KBM-7 (cell line): ENCODE measurements around the gene CUBN.

Source experiments
- DNase-seq: peaks from one replicate; pipeline ENCODE4 v3.0.0-alpha.2; 2015
- in situ Hi-C: fragments of 300-500 bp; cut with MboI; formaldehyde crosslinking; loops from 2 replicates; pipeline ENCODE4 v1.14.3; 2020; ENCODE audit warnings: low sequenced_read_pairs, low pct_unique_long_range_greater_than_20kb, mixed read lengths

The CUBN gene

DNA sequence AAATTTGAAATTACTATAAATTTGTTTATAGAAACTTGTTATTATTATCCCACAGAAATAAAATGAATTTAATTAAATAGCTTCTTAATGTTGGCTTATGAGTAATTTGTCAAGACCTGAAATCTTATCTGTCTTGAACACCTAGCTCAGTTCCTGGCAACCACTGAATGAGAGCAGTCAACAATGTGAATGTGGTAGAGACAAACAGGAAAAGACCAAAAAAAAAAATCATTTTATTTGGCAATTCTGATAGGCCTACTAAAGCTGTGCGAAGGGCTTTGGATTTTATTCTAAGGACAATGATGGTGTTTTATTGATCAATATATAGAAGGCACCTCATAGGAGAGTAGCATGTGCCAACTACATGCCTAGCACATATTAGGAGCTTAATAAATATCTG is 184.6 kb downstream of the CUBN start:
- no peak for DNase-seq
- in situ Hi-C loops = no loop called here

DNA sequence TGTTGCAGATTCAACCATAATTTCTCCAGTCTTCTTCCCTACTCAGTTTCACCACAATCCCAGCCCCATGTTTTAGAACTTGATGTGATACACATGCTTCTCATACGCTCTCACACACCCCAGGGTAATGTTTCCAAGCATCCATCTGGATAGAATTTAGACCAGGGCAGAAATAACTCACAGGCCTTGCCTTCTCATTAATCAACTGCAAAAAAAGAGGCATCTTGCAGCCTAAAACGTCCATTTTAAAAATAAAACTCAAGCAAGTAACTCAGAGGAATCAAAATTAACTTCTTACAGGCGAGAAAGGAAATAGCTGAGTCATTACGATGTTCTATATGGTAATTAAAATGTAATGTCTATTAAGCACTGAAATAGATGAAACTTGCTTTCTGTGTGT is 185.2 kb downstream of the CUBN start:
- DNase-seq = no peak
- in situ Hi-C loops = no loop called here

DNA sequence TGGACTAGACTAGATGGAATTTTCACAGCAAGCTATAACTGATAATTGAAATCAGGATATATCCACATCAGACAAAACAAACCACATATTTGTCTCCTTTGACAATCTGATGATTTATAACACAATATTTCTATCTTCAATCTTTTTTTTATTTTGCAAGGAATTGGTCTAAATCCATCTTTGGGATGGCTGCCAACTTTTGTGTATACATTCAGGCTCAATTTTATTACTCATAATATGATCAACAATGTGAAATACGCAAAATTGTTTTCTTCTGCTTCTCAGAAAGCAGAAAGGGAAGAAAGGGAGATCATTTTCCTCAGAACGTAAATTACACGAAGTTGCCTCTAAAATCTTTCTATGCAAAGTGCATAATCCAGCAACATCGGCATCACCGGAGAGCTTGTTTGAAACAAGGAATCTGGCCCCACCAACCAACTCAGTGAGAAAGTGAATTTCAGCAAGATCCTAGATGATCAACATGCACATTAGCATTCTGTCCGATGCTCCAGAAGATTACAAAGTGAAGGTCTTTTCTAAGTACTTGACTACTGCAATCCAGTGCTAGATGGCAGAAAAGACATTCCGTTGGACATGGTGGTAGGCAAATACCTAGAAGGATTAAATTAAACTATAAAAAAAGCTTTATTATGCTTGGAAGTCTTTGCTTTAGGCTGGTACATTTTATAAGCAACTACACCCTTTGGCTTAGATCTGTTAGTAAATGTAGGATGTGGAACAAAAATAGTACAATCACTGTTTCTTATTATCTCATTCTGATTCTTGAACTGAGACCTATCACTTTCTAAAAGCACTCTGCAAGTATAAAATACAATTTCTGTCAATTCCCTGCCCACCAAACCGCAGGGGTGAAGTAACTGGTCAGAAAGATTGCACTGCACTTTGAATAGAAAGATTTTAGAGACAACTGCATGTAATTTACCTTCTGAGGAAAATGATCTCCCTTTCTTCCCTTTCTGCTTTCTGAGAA is 186.0 kb downstream of the CUBN start:
- in situ Hi-C loops = no loop called here
- peak; percentile 13 for DNase-seq

DNA sequence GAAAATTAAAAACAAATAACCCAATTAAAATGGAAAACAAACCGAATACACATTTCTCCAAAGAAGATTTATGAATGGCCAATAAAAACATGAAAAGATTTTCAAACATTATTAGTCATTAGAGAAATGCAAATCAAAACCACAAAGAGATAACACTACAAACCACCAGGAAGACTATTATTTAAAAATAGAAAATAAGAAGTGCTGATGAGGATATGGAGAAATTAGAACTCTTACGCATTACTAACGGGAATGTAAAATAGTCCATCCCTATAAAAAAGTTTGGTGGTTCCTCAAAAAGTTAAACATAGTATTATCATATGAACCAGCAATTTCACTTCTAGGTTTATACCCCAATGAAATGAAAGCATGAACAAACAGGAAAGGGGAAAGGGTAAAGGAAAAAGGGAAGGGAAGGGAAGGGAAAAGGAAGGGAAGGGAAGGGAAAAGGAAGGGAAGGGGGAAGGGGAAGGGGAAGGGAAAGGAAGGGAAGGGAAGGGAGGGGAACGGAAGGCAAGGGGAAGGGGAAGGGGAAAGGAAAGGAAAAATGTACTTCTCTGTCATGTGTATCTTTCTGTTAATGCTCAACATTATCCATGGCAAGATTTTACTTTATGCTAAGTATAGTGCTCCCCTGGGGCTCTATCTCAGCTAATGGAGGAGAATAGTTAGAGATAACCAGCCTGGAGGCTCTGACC is 187.1 kb downstream of the CUBN start:
- in situ Hi-C loops = no loop called here

DNA sequence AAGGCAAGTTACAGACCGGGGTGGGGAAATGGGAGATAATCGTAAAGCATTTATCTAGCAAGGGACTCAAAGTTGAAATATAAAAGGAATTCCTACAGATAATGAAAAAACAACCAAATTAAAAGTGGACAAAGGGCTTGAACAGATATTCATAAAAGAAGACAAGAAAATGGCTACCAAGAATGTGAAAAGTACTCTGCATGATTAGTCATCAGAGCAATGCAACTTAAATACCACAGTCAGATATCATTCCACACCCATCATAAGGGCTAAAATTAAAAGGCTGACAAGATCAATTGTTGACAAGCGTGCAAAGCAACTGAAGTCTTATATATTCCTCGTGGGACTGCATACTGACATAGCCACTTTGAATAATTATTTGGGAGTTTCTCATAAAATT is 187.7 kb downstream of the CUBN start:
- DNase-seq = no peak
- in situ Hi-C loops = no loop called here

More for the DNA sequence above, 187.1 kb downstream of the CUBN start:
- DNase-seq = no peak

DNA sequence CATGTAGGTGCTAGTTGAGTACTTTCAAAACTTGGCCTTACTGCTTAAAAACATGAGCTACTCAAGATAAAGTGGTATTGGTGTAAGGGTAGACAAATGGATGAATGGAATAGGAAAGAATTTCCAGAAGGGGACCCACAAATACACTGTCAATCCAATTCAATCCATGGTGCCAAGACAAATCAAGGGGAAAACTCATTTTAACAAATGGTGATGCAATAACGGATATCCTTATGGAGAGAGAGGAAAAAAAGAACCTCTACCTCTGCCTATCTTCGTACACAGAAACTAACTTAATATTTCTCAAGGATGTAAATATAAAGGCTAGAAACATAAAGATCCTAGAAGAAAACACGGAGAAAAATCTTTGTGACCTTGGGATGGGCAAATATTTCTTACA is 188.5 kb downstream of the CUBN start:
- DNase-seq = no peak
- in situ Hi-C loops = no loop called here

DNA sequence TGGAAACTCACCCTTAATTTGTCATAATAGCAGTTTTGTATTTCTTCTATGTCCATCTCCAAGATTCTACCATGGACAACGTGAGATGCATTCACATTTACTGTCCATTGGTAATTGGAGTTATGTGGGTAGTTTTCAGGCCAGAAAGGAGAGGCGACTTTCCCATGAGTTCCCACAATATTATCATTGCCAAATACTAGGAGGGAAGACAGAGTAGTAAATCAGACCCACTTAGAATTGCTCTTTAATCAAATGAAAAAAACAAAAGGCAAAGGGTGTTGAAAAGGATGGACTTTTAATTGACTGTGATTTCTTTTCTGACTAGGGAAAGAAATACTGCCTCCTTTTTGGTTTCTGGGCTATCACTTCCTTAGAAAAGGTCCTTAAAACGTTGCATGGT is 190.7 kb downstream of the CUBN start:
- in situ Hi-C loops = no loop called here
- DNase-seq = no peak

DNA sequence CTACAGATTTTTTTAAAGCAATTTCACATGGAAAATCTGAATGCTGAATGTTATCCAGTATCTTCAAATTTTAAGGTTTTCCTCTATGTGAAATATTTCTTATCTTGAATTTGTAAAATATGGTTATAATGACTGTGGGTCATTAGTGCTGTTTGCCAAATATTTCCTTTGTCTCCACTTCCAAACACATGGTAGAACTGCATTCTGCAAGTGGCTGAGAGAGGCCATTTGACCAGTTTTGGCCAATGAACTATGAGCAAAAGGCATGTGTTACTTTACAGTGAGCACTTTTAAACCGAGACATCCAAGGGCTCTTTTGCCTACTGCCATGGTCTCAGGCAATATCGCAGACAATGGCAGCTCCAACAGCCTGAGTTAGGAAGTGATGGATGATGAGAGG is 195.2 kb downstream of the CUBN start:
- no peak for DNase-seq
- in situ Hi-C loops = no loop called here

DNA sequence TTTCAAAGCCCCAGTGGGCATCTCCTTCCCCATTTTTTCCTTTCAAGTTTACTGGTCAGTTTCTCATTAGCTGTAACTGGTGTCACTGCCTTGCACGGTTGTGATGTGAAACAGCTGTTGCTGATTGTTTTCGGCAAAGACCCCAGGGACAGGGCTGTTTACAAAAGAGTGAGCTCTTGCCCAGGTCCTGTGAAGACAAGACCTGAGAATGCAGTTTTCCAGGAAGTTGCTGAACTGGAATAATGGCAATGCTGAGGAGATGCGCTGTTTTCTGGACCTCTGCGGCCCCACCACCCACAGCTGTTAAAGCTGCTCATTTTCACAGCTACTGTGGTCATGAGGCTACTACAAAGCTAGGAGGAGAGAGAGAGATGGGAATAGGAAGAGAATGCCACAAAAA is 195.8 kb downstream of the CUBN start:
- no peak for DNase-seq
- in situ Hi-C loops = no loop called here

DNA sequence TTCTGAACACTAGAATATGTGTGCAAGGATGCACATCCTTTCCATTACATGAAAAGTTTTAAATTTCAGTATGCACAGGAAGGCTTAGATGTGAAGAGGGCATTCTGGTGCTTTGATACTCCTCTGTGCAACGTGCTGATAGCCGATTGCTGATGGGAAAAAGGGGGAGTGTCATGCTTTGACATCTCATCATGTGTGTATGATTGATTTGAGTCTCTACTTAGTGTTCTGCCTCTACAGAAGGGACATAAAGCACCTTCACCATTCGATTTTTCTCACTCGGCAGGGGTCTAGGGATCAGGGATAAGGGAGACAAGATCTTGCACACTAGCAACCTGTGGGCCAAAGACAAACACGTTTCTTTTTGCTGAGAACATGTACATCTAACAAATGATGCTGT is 197.7 kb downstream of the CUBN start:
- in situ Hi-C loops = no loop called here
- no peak for DNase-seq

DNA sequence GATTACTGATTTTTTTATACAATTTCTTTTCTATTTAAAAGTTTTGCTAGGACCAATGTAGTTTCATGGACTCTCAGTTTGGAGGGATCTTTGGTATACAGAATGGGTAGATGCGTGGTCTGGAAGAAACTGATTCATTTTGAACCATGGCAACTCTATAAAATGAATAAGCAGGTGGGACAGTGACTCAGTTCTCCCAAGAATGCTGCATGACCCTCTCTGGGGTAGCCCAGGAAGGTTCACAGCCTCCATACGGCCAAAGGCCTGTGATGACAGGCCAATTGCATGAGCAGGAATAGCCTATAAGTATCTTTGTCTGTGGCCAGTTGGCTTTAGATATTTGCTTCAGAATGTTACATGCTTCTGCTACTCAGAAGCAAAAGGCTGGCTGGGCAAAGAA is 199.1 kb downstream of the CUBN start:
- DNase-seq = no peak
- in situ Hi-C loops = no loop called here

DNA sequence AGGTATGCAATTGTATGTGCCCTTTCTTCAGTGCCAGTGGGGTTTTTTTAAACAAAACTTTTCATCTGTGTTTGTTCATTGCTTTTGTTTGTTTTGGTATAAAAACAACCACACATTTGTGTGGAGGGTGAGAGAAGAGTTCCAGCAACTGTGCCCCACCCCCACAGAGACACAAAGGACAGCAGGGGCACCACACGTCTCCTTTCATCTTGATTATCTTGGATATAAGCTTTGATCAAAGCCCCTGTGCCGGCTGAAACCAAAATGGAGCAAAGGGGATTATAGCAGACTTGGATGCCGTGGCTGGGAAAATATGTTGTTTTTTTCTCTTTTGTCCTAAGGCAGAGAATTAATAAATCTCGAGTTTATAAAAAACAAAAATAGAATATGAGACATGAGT is 200.5 kb downstream of the CUBN start:
- in situ Hi-C loops = no loop called here
- no peak for DNase-seq

DNA sequence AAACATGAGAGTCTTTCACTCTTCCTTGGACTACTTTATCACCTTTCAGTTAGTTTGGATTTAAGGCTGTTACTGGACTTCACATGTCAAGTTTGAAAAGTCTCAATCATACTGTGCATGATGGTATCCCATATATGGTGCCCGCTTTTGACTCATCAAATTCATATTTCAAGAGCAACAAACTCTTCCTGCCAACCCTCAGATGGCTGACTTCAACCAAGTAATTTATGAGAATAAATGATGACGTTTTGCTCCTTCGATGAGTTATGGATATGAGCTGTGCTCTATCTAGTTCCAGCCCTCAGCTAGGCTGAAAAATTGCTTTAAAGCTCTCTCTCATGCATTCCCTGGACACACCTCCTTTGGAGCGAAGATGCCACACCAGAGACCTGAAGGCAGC is 202.1 kb downstream of the CUBN start:
- in situ Hi-C loops = no loop called here
- no peak for DNase-seq

DNA sequence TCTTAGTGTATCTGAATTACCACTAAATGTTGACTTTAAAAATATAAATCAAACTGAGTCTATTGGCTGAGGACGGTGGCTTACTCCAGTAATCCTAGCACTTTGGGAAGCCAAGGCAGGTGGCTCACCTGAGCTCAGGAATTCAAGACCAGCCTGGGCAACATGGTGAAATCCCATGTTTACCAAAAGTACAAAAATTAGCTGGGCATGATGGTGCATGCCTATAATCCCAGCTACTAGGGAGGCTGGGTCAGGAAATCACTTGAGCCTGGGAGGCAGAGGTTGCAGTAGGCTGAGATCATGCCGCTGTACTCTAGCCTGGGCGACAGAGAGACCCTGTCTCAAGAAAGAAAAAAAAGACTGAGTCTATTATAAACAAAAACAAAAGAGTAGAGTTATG is 205.9 kb downstream of the CUBN start:
- in situ Hi-C loops = no loop called here
- no peak for DNase-seq

DNA sequence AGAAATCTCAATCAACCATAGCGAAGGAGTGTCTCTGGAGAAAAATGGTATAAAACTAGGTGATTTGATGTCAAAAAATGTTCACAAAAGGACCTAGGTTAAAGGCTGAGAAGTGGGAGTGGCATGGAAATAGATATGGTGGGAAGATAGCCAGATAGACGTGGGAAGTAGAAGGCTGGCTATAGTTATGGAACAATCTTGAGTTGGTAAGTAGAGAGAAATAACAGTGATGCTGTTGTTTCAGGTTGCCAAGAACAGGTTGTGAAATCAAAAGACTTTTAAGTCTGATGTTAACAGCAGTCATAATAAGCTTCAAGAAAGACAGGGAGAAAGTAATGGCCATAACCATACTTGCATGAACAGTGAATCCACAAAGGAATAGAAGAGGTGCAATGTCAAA is 206.3 kb downstream of the CUBN start:
- in situ Hi-C loops = no loop called here
- no peak for DNase-seq

DNA sequence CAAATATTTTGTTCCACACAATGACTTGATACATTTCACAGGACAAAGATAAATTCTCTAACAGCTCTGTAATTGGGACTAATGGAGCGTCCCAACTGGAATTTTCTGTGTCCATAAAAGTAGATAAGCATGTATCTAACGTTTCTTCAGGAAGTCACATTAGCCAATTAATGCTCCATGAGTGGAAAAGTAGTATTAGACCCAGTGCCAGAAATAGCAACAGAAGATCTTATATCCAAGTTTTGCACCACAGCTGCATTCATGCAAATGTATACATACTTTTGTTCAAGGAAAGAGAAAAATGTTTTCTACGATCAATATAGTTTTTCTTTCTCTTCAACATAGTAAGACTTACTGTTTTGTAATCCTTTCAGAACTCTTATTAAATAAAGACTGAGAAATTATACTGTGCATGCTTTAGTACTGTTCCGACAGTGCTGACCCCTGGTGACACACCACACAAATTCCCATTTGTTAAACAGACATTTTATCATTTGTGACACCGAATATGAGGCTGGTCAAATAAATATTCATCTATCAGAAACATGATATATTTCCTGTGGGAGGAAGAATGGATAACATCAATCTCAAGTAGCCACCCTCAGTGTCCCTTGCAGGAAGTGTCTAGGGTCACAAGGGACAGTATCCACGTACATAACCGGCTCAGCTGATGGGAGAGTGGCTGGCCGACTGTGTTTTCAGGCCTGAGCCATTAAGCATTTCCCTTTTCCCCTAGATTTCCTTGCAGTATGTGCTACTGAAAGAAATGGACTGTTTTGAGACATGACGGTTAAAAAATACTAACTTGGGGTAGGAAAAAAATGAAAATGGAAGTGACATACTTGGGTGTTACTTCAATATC is 210.3 kb downstream of the CUBN start:
- in situ Hi-C loops = no loop called here
- no peak for DNase-seq

DNA sequence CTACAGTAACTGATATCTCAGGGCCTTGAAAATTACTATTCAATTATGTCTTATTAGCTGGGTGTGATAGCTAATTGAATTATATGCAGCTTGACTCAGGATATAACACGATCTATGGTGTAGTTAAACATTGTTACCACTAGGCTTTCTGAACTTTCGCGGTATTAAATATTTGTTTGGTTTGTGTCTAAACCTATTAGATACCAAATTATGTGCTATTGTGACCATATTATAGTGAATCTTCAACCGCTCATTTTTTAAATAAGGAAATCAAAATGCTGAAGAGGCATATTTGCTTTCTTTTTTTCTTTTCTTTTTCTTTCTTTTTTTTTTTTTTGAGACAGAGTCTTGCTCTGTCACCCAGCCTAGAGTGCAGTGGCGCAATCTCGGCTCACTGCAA is 213.1 kb downstream of the CUBN start:
- in situ Hi-C loops = no loop called here

DNA sequence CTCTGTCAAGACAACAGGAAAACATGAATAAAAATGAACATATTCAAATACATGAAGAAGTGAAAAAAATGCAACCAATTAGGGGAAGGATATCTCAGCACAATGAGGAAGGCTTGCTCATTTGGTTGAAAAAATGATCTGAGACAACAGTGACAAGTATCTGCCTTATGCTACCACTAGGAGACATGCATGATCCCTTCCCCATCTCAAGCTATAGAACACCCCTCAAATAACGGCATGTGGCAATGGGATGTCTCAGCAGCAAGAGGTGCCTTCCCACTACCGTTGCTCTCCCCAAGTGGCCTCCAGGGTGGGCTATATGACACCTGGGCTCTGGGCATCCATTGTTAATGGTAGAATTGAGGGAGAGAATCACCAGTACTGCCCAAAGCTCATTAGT is 214.3 kb downstream of the CUBN start:
- DNase-seq = peak; percentile 20
- in situ Hi-C loops = no loop called here

More for the DNA sequence above, 213.1 kb downstream of the CUBN start:
- no peak for DNase-seq

DNA sequence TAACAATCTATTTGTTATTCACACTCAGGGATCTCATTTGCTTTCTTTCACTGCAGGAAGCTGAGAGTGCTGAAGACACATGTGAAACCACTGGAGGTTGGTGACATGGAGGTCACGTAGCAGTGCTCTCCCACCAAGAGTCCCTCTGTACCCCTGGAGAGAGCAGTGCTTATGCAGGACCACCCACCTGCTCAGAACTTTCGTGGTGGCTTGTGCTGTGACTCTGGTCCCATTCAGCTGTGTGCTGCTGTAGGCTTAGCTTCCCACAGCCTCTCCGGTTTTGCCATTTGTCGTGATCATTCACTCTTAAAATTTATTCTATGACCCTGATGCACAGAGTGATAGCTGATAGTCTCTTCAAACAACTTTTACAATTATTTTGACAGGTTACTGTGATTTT is 216.3 kb downstream of the CUBN start:
- in situ Hi-C loops = no loop called here
- DNase-seq = no peak

DNA sequence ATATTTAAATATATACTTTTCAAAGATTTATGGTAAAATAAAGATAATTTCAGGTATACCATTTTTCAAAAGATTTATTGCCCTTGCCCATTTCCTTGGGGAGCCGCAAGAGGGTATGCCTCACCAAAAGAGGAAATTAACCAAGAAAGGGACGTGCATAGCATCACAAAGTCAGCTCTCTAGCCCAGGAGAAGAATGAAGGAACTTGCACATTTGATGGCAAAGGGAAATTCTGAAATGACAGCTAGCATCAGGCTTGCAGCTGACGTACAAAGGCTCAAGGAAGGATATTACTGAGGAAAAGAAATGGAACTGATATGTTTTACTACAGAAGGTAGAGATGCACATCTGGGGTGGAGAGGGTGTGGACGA is 218.8 kb downstream of the CUBN start:
- peak; percentile 72 for DNase-seq
- in situ Hi-C loops = no loop called here
